HepG2 (cell line): ENCODE data around the gene ABCB10. TPM values are rescaled to one million over a fixed set of nuclear protein-coding genes. Genes with fewer than 3 reads are reported as not detected.

ENCODE experiments used
- ATAC-seq: fragments of 200-7000 bp; cut with Tn5 transposase; 3 replicates; pipeline ENCODE4 v1.9.1; 2020; ENCODE audit warnings: mild to moderate bottlenecking, moderate library complexity
- BruUV-seq: library from RNA; stranded (reverse); fragments of 400-500 nt; replicated peaks from 2 replicates; lab custom pipeline; 2021; lab: Mats Ljungman, UMichigan
- CTCF ChIA-PET: fragments of 300-600 bp; formaldehyde crosslinking; extraction: SDS; loops from one replicate; lab custom pipeline; 2021; ENCODE audit warnings: low total read pairs, inconsistent platforms, low intra/inter-chr PET ratio; lab: Yijun Ruan, JAX
- POLR2A ChIA-PET: fragments of 350-600 bp; sonication (Branson Sonifier 250); formaldehyde crosslinking; loops from one replicate; lab custom pipeline; 2020; ENCODE audit warnings: antibody characterized with exemption, inconsistent platforms; lab: Yijun Ruan, JAX
- DNase-seq: peaks from one replicate; pipeline ENCODE4 v3.0.0-alpha.2; 2015; ENCODE audit warnings: low spot score
- FAIRE-seq: peaks from 3 replicates; lab custom pipeline; 2011; peaks lifted over from hg19 to GRCh38; lab: Jason Lieb, UNC
- H2AFZ ChIP-seq: one replicate; pipeline ENCODE4 v1.6.1; 2011; ENCODE audit warnings: low read length, inconsistent platforms
- H3K27ac ChIP-seq: fragments of 300-600 bp; 3 replicates; pipeline ENCODE4 v1.8.0; 2011; ENCODE audit warnings: mixed run types, mild to moderate bottlenecking, mixed read lengths, low read length, inconsistent platforms; ENCODE audit not compliant: insufficient read depth; ENCODE audit errors: extremely low read length
- H3K27me3 ChIP-seq, 2 experiments: fragments of 200-600 bp in 1 of 2; 2 replicates in 1 of 2; 3 replicates in 1 of 2; pipeline versions ENCODE4 v1.6.0 to v1.8.0; 2011; ENCODE audit warnings: low read length in 2 of 2, mild to moderate bottlenecking in 2 of 2, moderate library complexity in 2 of 2, inconsistent platforms in 1 of 2; ENCODE audit not compliant: insufficient read depth in 2 of 2, control insufficient read depth in 1 of 2
- H3K36me3 ChIP-seq, 2 experiments: fragments of 200-600 bp in 1 of 2; replicated peaks in 1 of 2; 2 replicates in 1 of 2; 3 replicates in 1 of 2; pipeline versions ENCODE4 v1.5.1 to v1.8.0; 2011; ENCODE audit warnings: low read length in 2 of 2, inconsistent platforms in 1 of 2; ENCODE audit not compliant: insufficient read depth in 2 of 2, control insufficient read depth in 1 of 2
- H3K4me1 ChIP-seq: 2 replicates; pipeline ENCODE4 v1.5.1; 2012; ENCODE audit warnings: low read length, inconsistent platforms; ENCODE audit not compliant: insufficient read depth
- H3K4me2 ChIP-seq: 2 replicates; pipeline ENCODE4 v1.6.0; 2011; ENCODE audit warnings: low read depth, low read length, inconsistent platforms
- H3K4me3 ChIP-seq, 3 experiments: fragments of 200-600 bp in 1 of 3; sonication (generic), shearing (Covaris generic) in 1 of 3; replicated peaks in 1 of 3; 2 replicates each; pipeline ENCODE4 v1.5.1; 2011 to 2016; ENCODE audit warnings: low read length in 3 of 3, inconsistent platforms in 2 of 3, low read depth in 2 of 3, mild to moderate bottlenecking in 2 of 3, control low read depth in 1 of 3, mixed read lengths in 1 of 3; ENCODE audit not compliant: insufficient read depth in 1 of 3
- H3K79me2 ChIP-seq: one replicate; pipeline ENCODE4 v1.6.1; 2011; ENCODE audit warnings: low read length, inconsistent platforms; ENCODE audit not compliant: insufficient read depth
- H3K9ac ChIP-seq: 2 replicates; pipeline ENCODE4 v1.6.0; 2011; ENCODE audit warnings: mild to moderate bottlenecking, low read depth, low read length, inconsistent platforms; ENCODE audit not compliant: insufficient read depth
- H3K9me3 ChIP-seq: 2 replicates; pipeline ENCODE4 v1.5.1; 2012; ENCODE audit warnings: mild to moderate bottlenecking, low read length
- H4K20me1 ChIP-seq: 2 replicates; pipeline ENCODE4 v1.6.0; 2011; ENCODE audit warnings: inconsistent platforms, mild to moderate bottlenecking, low read length, moderate library complexity; ENCODE audit not compliant: insufficient read depth
- CBFB ChIP-seq: sonication (generic); formaldehyde crosslinking; IDR thresholded peaks from 2 replicates; pipeline ENCODE4 v1.4.0; 2020; ENCODE audit warnings: missing genetic modification reagents
- FOXO1 ChIP-seq: sonication (generic); formaldehyde crosslinking; IDR thresholded peaks from 2 replicates; pipeline ENCODE4 v1.4.0; 2020; ENCODE audit warnings: missing genetic modification reagents
- GABPB1 ChIP-seq: IDR thresholded peaks from 2 replicates; pipeline ENCODE4 v1.6.1; 2016; ENCODE audit warnings: mild to moderate bottlenecking, missing genetic modification reagents, moderate library complexity, missing compliant biosample characterization
- HDAC6 ChIP-seq: fragments of 200-600 bp; sonication (generic); IDR thresholded peaks from 2 replicates; pipeline ENCODE4 v1.7.0; 2017; ENCODE audit warnings: mild to moderate bottlenecking, antibody characterized with exemption, low read length, low read depth
- HNRNPL ChIP-seq: fragments of 200-400 bp; formaldehyde crosslinking; IDR thresholded peaks from 2 replicates; pipeline ENCODE4 v1.6.1; 2017; ENCODE audit warnings: mild to moderate bottlenecking, low read depth, low read length
- KDM5B ChIP-seq: sonication (generic); formaldehyde crosslinking; IDR thresholded peaks from 2 replicates; pipeline ENCODE4 v1.4.0; 2020; ENCODE audit warnings: missing genetic modification reagents, mild to moderate bottlenecking, borderline replicate concordance
- MAF1 ChIP-seq: sonication (generic); formaldehyde crosslinking; IDR thresholded peaks from 2 replicates; pipeline ENCODE4 v1.5.0; 2020; ENCODE audit warnings: missing genetic modification reagents, borderline replicate concordance
- MEIS1 ChIP-seq: sonication (generic); formaldehyde crosslinking; IDR thresholded peaks from 2 replicates; pipeline ENCODE4 v1.9.0; 2021; ENCODE audit warnings: mild to moderate bottlenecking, missing genetic modification reagents, moderate library complexity, borderline replicate concordance
- POLR2A ChIP-seq, 2 experiments: IDR thresholded peaks; 2 replicates each; pipeline ENCODE4 v1.6.1; 2011; ENCODE audit warnings: low read depth in 2 of 2, low read length in 2 of 2, mild to moderate bottlenecking in 1 of 2, moderate library complexity in 1 of 2; ENCODE audit not compliant: insufficient read depth in 1 of 2
- RERE ChIP-seq: IDR thresholded peaks from 2 replicates; pipeline ENCODE4 v1.6.1; 2016; ENCODE audit warnings: low read depth, missing genetic modification reagents, missing compliant biosample characterization
- ZNF207 ChIP-seq: fragments of 450-650 bp; IDR thresholded peaks from 2 replicates; pipeline ENCODE4 v1.6.1; 2016; ENCODE audit warnings: antibody characterized with exemption, borderline replicate concordance
- ZNF33B ChIP-seq: sonication (generic); formaldehyde crosslinking; IDR thresholded peaks from 2 replicates; pipeline ENCODE4 v1.5.1; 2020; ENCODE audit warnings: mild to moderate bottlenecking, missing genetic modification reagents
- ZNF501 ChIP-seq: sonication (generic); formaldehyde crosslinking; IDR thresholded peaks from 2 replicates; pipeline ENCODE4 v1.5.1; 2020; ENCODE audit warnings: mild to moderate bottlenecking, moderate library complexity, missing genetic modification reagents
- ZNF512B ChIP-seq: sonication (generic); formaldehyde crosslinking; IDR thresholded peaks from 2 replicates; pipeline ENCODE4 v1.5.1; 2020; ENCODE audit warnings: missing genetic modification reagents, mild to moderate bottlenecking, borderline replicate concordance
- ZNF724P ChIP-seq: sonication (generic); formaldehyde crosslinking; IDR thresholded peaks from 2 replicates; pipeline ENCODE4 v1.8.0; 2022; ENCODE audit warnings: missing genetic modification reagents, borderline replicate concordance
- WGBS: methylation state at CpG from one replicate; pipeline ENCODE4 v1.1.6; 2017; ENCODE audit warnings: low lambda C conversion rate; 5-methylcytosine and 5-hydroxymethylcytosine counted together
- in situ Hi-C: cut with HindIII; loops from 2 replicates; pipeline ENCODE4 v1.10.0; 2017; ENCODE audit warnings: low pct_unique_long_range_greater_than_20kb; ENCODE audit not compliant: extremely low pct_ligation_motif_present
- intact Hi-C: fragments of 100-400 bp; cut with micrococcal nuclease; formaldehyde crosslinking; loops from one replicate; pipeline ENCODE4 v1.10.0; 2022; ENCODE audit not compliant: unreplicated experiment
- polyA plus RNA-seq, 8 experiments: library from polyadenylated mRNA; depleted of rRNA in 3 of 8; stranded (reverse) in 7 of 8; unstranded in 1 of 8; fragments of >200 nt; fragmentation: Illumina TruSeq in 4 of 8; extraction: Trizol in 4 of 8; gene quantifications; 2 replicates each; pipeline versions ENCODE4 v1.2.1 to v1.2.3, GENCODE V29; 2011 to 2016; ENCODE audit warnings: low read depth in 4 of 8, missing spikeins in 1 of 8, mixed read lengths in 1 of 8; ENCODE audit not compliant: insufficient read depth in 1 of 8
- total RNA-seq, 5 experiments: library from RNA; depleted of rRNA; stranded (reverse); fragments of >200 nt; fragmentation: Illumina TruSeq; extraction: Trizol; gene quantifications; 2 replicates each; pipeline ENCODE4 v1.2.3, GENCODE V29; 2016; ENCODE audit warnings: low read depth in 1 of 5

The ABCB10 gene
- total and polyA plus RNA-seq, 2 of the 13 experiments (the other 11 are each of a cell fraction or from before 2014, with no cell fraction given), result 11.2 to 28.9 TPM

- Histone ChIP-seq H3K4me1 (0 out of 2 replicates have a peak, but pooled peaks cover 8% of the 10 kb centered on the region), H4K20me1 (no peaks in the 10 kb centered on the region), H3K79me2 (no peaks in the 10 kb centered on the region), H3K27me3 (no peaks in the 10 kb centered on the region; a peak in 1 of 5 replicates), H3K9me3 (no peaks in the 10 kb centered on the region), H3K36me3 (peaks cover 14 to 75% of the 10 kb centered on the region in 2 experiments), H2AFZ (no peak overlapping the region), H3K4me3 (no peak overlapping the region), H3K4me2 (no peak overlapping the region), H3K9ac (no peak overlapping the region), H3K27ac (no peak overlapping the region)
- TF ChIP-seq MAF1 (CRISPR knock-in tag) (no peak), MEIS1 (CRISPR knock-in tag) (no peak), ZNF207 (no peak), ZNF724P (CRISPR knock-in tag) (no peak), CBFB (no peak), HNRNPL (no peak), KDM5B (CRISPR knock-in tag) (no peak), GABPB1 (CRISPR knock-in tag) (no peak), ZNF512B (CRISPR knock-in tag) (no peak), RERE (CRISPR knock-in tag) (no peak), ZNF33B (CRISPR knock-in tag) (no peak), FOXO1 (CRISPR knock-in tag) (no peak), POLR2A (IDR thresholded peaks at IDR 0.05; ENCODE audit: insufficient read depth in 1 of 2, low read depth in 2 of 2, low read length in 2 of 2) (no peak), HDAC6 (no peak), ZNF501 (CRISPR knock-in tag) (no peak)
- FAIRE-seq, result no peak
- intact Hi-C loops, result no loop called here
- no TSS peak for BruUV-seq
- in situ Hi-C loops, result no loop called here
- no peak for DNase-seq
- 96% methylated on average over 2 of the region's 2 CpGs for WGBS
- ATAC-seq, result no peak
- ChIA-PET POLR2A (interaction anchor here (1.0 kb wide), 1 partner anchor 13 kb away, joined by 3 read pairs; no protein-coding TSS in a partner anchor), CTCF (no interaction called here)
Measured at GRCh38 chr1:229495782-229496181, 62.7 kb downstream of the ABCB10 start.
